OCI-M1 (cell line): ENCODE results near the gene RFT1.

Experiments used
- DNase-seq: peaks from one replicate; lab custom pipeline; 2025; lab: John Stamatoyannopoulos, UW

RFT1 gene

DNA sequence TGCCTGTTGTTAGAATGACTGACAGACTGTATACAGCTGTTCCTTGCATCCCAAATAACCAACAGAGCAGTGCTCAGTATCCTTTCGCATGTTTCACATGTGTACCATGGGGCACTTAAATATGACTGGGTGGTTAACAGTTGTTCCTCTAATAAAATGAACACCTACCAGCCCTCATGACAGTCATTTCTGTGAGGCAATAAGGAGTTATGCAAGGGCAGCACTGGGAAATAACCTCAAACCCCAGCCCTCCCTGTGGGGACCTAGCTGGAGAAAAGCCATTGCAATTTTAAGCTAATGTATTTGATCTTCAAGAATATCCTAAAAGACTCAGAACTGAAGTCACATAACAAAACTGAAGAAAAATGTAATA is 7.3 kb downstream of the RFT1 start:
- DNase-seq = peak; percentile 16

DNA sequence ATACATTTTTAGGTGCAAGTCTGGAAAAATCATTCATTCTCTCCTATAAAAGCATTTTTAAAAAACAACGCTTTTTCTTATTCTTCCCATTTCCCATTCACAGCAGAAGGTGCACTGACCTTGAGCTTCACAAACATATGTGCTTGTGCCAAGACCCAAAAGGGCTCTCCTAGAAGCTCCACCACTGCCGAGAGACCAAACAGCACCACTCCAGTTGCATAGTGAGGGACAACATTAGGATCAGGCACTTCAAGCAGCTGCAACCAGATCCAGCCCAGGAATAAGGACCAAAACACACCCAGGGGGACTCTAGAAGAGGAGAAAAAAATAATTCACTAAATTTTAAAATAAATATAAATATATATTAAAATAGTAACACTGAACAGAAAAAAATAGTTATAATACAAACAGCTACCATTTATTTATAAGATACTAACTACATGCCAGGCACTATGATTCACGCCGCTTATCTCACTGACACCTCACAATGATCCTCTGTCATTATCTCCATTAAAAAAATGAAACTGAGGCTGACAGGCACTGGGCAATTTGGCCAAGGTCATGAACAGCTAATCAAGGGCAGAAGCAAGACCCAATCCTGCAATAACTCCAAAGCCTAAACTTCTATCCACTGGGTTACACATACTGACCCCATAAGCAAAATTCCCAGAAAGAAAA is 7.8 kb downstream of the RFT1 start:
- no peak for DNase-seq

DNA sequence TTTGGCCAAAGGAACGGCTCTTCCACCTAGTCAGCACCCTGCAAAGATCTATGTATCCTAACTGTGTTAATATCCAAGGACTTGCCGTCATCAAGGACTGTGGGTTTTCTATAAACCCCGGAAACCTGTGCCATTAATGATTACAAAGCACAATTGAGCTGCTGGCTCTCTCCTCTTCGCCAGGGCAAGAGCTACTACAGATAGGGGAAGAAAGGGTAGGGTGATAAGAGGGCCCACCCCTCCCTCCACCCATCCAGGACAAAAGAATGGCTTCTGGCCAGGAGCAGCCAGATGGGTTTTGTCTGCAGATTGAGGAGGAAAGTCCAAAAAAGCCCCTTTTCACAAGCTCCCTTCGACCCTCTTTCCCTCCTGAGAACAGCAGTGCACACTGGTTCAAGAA is 9.9 kb downstream of the RFT1 start:
- peak; percentile 68 for DNase-seq

DNA sequence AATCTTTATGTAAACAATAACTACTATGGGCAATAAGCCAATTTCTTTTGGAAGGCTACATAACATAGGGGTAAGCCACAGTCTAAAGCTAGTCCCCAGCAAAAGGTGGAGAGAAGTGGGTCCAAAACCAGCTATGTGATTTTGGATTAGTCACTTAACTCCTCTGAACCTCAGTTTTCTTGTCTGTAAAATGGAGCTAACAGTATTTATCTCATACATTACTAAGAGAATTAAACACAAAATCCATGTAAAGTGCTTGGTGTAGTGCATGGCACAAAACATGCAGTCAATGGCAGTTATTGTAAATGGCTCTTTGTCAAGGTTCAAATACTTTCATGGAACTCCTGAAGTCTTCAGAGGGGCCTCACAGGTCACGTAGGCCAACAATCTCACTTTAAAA is 13.3 kb downstream of the RFT1 start:
- DNase-seq = no peak

DNA sequence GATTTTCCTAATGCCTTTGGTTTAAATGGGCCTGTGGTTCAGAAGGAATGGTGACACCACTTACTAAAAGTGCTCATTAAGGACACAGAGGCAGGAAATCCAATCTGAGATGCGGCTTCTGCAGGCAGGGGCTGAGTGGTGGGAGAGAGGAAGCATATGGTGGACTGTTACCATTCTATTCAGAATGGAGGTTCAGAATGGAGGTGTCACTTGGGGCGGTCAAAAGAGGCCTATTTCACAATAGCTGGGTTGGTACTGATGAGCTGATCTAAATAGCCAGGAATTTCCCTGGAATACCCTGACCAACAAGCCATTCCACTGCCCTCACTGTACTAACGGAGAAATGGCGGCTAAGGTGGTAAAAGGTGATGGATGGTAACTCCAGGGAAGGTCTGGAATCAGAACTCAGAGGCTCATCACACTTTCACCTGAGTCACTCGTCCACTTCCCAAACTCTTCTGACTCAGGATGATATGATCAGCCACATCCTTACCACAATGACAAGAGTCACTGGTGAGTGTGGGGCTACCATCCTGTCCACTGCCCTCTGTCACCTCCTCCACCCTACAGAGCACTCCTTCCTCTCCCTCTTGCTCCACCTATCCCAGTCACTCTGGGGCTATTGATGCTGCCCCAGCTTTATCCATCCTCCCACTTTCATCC is 15.7 kb downstream of the RFT1 start:
- DNase-seq = peak; percentile 48

DNA sequence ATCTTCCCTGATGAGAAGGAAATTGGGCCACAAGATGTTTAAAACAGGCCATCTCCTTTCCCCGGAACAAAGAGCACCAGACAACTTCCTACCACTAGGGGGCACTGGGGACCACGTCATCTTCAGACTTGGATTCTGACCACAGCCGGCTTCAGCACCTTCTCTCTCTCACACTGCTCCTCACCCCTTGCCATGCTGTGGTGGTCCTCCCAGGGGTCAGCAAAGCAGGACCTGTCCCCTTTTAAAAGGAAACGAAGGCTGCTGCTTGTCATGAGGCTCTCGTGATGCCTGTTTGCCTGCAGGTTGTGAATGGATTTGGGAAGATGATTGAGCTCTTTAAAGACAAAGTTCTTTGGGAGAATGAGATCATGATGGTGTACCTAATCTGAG is 16.2 kb downstream of the RFT1 start:
- DNase-seq = peak; percentile 91

DNA sequence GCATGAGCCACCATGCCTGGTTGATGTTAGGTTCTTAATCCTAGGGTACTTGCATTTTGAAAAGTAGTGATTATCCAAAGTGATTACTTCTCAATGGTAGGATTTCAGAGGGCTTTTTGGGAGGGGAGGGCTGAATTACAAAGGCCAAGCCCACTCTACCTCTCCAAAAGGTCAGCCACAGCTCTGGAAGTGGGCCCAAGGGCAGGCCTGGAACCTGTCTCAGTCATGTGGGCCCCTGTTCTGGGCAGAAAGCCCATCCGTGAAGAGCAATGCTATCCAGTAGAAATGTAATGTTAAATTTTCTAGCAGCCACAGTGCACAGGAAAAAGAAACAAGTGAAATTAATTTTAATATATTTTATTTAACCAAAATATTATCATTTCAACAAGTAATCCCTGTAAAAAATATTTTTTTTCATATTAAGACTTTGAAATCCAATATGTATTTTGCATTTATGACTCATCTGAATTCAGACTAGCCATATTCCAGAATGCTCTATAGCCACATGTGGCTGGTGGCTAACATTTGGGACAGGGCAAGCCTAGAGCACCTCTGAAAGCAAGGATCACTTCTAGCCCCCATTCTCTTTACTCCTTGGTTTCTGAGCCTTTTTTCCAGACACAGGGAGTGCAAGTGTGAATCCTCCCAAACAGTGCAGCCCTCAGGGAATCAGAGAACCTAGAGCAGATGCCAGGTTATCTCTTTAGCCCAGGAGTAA is 16.8 kb downstream of the RFT1 start:
- no peak for DNase-seq

DNA sequence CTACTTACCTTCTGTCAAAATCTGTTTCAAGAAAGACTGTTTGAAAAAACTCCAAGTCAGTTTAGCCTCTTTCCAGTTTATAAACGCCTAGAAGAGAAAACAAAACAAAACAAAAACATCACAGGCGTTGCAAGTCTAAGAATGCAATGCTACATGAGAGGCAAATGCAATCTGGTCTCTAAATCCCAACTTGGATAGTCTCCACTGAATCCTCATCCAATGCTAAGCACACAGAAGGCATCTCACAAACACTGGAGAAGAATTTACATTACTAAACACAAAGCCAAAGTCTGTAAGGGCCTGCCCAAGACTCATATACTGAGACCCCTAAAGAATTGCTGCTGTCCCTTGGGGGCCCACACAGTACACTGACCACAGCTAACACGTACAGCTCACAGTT is 18.4 kb downstream of the RFT1 start:
- DNase-seq = no peak

DNA sequence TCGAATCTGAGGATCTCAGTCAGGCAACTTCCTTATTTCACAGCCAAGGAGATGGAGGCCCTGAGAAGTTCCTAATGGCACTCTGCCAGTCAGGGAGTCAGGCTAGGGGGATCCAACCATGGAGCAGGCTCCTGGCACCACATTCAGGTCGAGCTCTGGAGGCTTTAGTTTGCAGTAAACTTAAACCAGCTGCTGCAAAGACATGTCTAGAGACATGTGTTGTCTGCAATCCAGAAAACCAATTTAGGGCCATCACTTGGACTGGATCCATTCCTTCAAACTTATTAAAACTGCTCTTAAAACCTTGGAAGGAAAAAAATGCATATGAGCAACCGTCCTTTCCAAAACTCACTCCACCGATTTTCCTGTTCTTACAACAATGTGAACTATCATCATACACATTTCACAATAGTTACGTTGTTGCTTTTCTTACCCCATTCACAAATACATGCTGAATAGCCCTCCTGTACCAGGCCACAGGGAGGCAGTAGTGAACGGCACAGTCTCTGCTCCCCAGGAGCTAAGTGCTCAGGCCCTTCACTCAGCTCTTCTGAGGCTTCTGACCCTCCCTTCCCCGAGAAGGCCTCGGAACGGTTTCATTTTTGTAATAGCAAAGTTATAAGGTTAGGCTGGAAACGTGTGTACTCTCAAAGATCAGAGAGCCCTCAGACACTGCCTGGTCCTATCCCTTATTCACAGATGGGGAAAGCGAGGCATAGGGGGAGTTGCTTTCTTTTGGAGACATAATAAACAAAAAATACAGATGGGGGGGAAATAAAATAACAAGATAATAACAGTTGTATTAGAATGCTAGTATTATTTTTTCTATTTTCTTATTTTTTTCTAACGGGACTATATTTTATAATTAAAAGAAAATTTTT is 20.1 kb downstream of the RFT1 start:
- peak; percentile 97 for DNase-seq

DNA sequence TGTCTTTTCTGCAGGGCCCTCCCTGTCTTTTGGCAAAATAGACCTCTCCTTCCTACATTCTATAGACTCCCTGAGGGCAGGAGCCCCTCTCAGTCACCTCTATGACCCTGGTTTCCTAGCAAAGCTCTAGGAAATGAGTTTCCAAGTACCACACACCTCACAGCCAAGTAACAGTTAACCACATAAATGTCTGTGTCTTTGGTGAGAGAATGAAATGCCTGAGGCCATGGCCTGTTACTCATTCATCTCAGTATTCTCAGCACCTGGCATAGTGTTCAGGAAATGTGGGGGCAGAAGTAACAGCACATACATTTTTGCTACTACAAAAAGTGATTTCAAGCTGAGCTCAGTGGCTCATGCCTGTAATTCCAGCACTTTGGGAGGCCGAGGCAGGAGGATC is 21.0 kb downstream of the RFT1 start:
- DNase-seq = no peak

DNA sequence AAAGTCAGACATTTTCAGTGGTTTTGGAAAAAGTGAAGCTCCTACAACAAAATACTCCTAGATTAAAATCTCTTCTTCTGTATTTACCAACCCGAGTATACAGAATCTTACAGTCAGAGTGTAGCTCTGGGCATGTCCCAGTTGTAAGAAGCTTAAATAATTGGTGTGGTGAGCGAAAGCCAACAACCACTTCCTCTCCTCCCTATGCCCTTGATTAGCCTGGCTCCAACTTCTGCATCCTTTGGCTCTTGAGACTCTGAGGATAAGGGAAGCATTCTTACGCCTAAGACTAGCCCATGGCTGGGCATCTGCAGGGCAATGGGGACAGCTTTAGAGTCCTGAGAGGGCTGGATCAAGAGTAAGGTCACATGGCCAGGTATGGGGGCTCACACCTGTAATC is 25.5 kb downstream of the RFT1 start:
- no peak for DNase-seq

DNA sequence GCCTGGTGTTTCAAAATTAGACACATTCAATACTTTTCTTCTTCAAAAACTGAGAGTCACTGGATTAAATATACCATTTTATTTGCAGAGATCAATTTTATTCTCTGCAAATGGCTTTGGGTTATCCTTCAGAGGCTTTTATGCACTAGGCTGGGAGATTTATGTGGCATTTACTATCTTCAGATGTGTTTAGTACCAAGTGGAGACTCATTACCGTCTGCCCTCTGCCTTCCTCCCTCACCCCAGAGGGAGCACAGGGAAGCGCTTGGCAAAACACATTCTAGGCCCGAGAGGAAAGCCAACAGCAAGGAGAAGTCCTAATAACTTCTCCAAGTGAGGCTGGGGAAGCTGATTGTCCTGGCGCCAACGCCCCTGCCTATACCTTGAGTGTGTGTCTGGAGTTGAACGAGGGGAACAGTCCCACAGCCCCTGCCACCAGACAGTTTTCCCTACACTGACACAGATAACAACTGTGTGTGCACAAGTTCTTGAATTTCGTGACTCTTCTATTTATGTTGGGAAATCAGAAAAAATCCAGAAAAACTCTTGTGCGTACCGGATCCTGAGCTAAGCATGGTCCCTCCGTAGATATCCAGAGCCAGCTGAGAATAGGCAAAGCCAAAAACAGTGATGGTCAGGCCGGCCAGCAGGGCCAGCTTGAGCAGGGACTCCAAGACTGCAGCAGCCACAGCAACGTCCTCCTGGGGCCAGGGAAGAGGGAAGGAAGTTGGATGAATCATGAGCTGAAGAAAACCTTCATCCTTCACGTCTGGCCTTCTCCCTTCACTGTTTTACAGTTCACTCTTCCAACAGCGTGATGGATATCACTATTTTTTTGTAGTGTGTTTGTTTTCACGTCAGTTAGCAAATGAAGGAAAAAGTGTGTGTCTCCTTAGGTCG is 26.6 kb downstream of the RFT1 start:
- DNase-seq = no peak

DNA sequence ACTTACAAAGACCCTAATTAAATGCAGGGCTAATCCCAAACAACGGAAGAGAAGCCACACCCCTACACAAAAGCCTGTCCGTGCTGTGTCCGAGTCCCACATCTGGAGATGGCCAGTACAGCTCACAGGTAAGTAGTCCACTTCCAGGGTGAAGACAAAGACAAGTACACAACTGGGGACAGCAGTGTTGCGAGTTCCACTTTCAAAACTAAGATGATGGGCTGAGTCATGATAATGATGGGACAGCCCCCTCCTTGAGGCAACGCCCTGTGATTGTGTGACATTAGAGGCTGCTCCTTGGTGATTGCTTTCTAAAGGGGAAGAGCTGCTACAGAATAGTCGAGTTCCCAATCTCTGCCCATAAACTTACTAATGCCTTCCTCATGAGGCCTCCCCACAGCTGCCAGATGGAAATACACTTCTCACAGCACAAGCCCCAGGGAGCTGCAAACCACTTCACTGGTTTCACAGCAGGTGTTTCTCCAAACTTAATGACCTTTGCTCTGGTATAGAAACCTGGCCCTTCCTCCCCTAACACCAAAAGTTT is 27.6 kb downstream of the RFT1 start:
- DNase-seq = peak; percentile 88

DNA sequence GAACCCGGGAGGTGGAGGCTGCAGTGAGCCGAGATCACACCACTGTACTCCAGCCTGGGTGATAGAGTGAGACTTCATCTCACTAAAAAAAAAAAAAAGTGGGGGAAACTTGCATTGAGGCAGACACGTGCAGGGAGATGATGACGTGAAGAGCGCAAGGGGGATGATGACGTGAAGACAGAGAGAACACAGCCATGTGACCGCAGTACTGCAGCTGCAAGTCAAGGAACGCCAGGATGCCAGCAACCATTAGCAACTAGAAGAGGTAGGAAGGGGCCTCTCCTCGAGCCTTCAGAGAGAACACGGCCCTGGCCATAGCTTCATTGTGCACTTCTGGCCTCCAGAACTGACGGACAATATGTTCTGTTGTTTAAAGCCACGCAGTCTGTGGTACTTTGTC is 28.3 kb downstream of the RFT1 start:
- no peak for DNase-seq

DNA sequence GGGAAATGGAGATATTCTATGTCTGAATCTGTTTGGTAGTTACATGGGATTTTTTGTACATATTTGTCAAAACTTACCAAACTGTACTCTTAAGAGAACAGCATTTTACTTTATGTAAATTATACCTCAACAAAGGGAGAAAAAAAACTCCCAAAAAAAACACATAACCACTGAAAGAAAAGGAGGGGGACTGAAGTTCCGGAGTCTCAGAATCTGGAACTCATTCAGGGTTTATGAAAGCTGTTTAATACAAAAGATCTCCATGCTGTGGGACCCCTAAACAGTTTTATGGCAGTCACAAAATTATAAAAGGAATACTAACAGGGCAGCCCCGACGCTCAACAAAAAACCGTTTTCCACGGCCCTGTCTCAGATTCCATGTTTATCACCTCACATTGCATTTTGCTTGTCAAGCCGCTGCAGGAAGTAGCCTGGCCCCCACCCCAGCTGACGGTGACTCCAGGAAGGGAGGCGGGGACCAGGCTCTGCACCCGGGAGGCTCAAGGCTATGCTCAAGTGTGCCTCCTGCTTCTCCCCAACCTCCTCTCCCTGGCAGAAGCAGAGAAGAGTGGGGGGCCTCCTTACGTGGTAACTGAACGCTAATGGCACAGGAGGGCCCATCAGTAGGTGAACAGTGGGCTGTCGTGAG is 29.3 kb downstream of the RFT1 start:
- no peak for DNase-seq

DNA sequence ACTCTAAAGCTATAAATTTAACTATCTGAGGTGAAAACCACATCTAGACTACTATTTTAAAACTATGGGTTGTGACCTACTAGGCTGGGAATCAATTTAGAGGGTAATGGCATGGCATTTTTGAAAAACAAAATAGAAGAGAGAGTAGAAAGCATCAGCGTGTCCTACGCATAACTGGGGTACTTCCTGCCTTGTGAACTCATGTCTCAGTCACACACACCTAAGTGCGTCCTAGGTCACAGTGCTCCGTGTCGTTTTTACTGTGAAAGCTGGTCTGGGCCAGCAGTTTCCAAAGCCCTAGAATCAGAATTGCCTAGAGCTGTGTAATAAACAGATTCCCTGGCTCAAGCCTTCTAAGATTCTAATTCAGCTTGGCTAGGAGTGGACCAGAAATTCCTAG is 32.3 kb downstream of the RFT1 start:
- no peak for DNase-seq

DNA sequence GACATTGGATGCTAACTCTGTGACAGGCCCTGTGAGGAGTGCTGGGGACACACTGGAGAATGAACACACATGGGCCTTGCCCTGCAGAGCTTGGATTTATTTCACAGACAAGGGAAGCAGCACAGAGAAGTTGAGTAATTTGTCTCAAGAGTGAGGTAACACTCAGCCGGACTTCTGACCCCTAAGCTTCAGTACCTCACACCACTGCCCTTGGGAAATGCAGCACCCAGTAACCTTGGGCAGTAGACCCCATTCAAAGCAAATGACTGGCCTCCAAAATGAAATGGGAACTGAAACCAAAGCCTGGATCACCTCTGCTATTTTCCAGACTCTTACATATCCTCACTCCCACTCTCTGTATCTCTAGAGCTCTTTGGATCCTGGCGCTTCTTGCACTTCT is 37.3 kb downstream of the RFT1 start:
- DNase-seq = no peak

DNA sequence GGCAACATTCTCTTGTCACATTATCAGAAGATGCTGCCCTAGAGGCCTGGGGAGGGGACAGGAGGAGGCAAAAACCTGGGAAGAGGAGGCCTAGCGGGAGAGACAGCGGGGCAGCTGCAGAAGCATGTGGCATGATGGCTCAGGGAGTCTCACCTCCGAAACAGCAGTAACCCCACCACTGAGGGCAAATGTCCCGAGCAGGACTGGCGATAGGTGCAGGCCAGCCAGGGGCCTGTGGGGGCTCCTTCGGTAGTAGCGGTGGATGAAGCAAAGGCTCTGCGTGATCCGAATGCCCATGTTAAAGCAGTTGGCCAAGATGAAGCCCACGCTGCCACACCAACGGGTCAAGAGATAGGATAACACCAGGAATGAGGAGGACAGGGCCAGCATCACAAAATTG is 38.0 kb downstream of the RFT1 start:
- DNase-seq = no peak

DNA sequence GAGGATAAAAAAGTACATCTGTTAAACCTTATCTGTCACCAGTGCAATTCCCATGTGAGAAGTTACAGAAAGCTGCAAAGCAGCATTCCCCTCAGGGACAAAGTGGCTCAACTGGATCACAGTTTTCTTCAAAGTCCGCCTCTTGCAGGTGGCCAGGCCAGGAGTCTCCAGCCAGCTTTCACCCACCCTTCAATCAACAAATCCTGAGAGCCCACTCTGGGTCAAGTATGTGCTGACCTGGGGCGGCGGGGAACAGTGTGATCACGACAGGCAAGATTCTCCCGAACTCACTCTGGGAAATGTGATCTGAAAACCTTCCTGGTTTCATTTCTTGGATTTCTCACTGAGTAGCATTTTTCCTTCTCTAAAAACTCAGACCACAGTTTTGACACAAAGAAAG is 39.2 kb downstream of the RFT1 start:
- DNase-seq = no peak

DNA sequence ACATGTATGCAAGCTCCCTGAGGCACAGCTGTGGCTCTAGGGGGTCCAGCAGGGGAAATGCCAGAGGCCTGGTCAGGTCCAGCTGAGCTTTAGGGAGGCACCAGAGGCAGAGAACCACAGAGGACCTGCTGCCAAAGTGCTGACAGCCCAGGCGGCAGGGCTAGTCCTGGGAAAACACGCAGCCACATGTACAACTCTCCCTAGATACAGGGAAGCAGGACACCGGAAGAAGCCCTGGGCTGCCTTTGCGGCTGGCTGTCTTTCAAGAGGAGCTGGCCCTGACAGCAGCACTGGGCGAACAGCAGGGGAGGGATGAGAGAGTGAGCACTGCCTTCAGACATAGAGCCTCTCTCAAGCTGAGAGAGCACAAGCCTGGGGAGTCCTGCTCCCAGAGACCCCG is 40.7 kb downstream of the RFT1 start:
- no peak for DNase-seq

DNA sequence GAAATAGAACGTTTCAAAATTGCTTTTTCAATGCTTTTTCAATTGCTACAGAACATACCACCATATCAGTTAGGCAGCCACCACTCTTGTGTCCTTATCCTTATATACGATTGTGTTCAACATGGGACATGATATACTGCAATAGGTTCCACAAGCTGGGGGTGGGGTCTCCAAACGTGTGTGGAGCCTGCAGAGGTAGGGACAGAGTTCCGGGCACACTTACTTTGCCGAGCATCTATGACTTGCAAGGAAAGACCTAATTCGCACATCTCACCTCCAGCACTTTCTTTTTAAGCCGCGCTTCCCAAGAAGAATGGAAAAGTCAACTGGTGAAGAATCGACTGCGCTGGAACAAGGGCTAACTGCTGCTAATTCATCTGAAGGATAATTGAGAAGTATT is 44.8 kb downstream of the RFT1 start:
- no peak for DNase-seq
